Measurements from ENCODE around the gene ZNF160.

- TF ChIP-seq POLR2AphosphoS5 (IDR thresholded peaks at IDR 0.05; ENCODE audit: borderline replicate concordance, low read depth, low read length): no peak
- no peak for TF ChIP-seq EZH2 (IDR thresholded peaks at IDR 0.05)
- TF ChIP-seq FOXP2 (optimal IDR thresholded peaks at IDR 0.05; ENCODE audit: control extremely low read depth, extremely low read length, insufficient read depth): no peak
Measured at GRCh38 chr19:53101518-53101917, 1.7 kb downstream of the ZNF160 start.

Data from SK-N-MC (cell line).